HG02885 (cell line): ENCODE results near the gene LMBR1.
"Not testable (repeated sequence)": the region's sequence is repeated elsewhere in the genome, so short reads cannot be mapped to it uniquely, and the experiment has no call there.

ENCODE experiments used
- ATAC-seq: cut with Tn5 transposase; IDR thresholded peaks from one replicate; pipeline ENCODE4 v1.9.1; 2021; ENCODE audit warnings: mild to moderate bottlenecking; ENCODE audit not compliant: unreplicated experiment, poor library complexity

Gene LMBR1

GRCh38 chr7:156722043-156722826 is 170.7 kb downstream of the LMBR1 start:
- no peak for ATAC-seq

GRCh38 chr7:156703773-156704482 is 189.1 kb downstream of the LMBR1 start:
- no peak for ATAC-seq

GRCh38 chr7:156703209-156703608 is 189.8 kb downstream of the LMBR1 start:
- ATAC-seq: no peak

GRCh38 chr7:156702399-156702798 is 190.6 kb downstream of the LMBR1 start:
- ATAC-seq: no peak

GRCh38 chr7:156701787-156702186 is 191.2 kb downstream of the LMBR1 start:
- ATAC-seq: not testable (repeated sequence)

- not testable (repeated sequence) for ATAC-seq
These were observed 194.5 kb downstream of the LMBR1 start for GRCh38 chr7:156698512-156698911.

- ATAC-seq: not testable (repeated sequence)
These were observed 195.7 kb downstream of the LMBR1 start for GRCh38 chr7:156697283-156697682.

- ATAC-seq: no peak
These were observed 199.4 kb downstream of the LMBR1 start for GRCh38 chr7:156693627-156694026.

GRCh38 chr7:156692849-156693248 is 200.1 kb downstream of the LMBR1 start:
- no peak for ATAC-seq

- ATAC-seq: no peak
These were observed 201.2 kb downstream of the LMBR1 start for GRCh38 chr7:156691764-156692163.

- no peak for ATAC-seq
These were observed 208.3 kb downstream of the LMBR1 start for GRCh38 chr7:156684661-156685060.

GRCh38 chr7:156684251-156684650 is 208.7 kb downstream of the LMBR1 start:
- no peak for ATAC-seq

GRCh38 chr7:156682928-156683327 is 210.1 kb downstream of the LMBR1 start:
- no peak for ATAC-seq

GRCh38 chr7:156680281-156680680 is 212.7 kb downstream of the LMBR1 start:
- no peak for ATAC-seq

- ATAC-seq: no peak
These were observed 215.5 kb downstream of the LMBR1 start for GRCh38 chr7:156677374-156678054.

GRCh38 chr7:156676263-156676662 is 216.7 kb downstream of the LMBR1 start:
- no peak for ATAC-seq

- ATAC-seq: no peak
These were observed 217.3 kb downstream of the LMBR1 start for GRCh38 chr7:156675721-156676120.

- no peak for ATAC-seq
These were observed 219.1 kb downstream of the LMBR1 start for GRCh38 chr7:156673902-156674301.

GRCh38 chr7:156673454-156673853 is 219.5 kb downstream of the LMBR1 start:
- ATAC-seq: no peak

- no peak for ATAC-seq
These were observed 223.8 kb downstream of the LMBR1 start for GRCh38 chr7:156669035-156669828.
